ENCODE data around the gene C5orf22. TPM values are rescaled to one million over a fixed set of nuclear protein-coding genes. Genes with fewer than 3 reads are reported as not detected.

The C5orf22 gene
- total and polyA plus RNA-seq, 2 of the 4 experiments (the other 2 are of a cell fraction), result 11.2 to 19.9 TPM

GRCh38 chr5:31577438-31577837 lies 45.3 kb downstream of the C5orf22 start:
- Histone ChIP-seq H2BK15ac (ENCODE audit: low read depth, low read length) (no peak overlapping the region), H3K79me1 (ENCODE audit: low read depth in 1 of 2, low read length in 2 of 2) (no peaks in the 10 kb centered on the region), H3K4me1 (ENCODE audit: control insufficient read depth, insufficient read depth, low read length) (no peaks in the 10 kb centered on the region), H3K36me3 (ENCODE audit: control insufficient read depth, insufficient read depth, low read length) (no peaks in the 10 kb centered on the region), H3K18ac (ENCODE audit: low read depth, low read length) (no peak overlapping the region), H2AK9ac (replicated peaks; ENCODE audit: low read depth, low read length, poor library complexity) (no peak overlapping the region), H3K4me3 (ENCODE audit: insufficient read depth, low read depth, low read length) (no peak overlapping the region), H4K5ac (ENCODE audit: low read depth, low read length) (no peak overlapping the region), H3K14ac (replicated peaks; ENCODE audit: low read depth, low read length) (no peak overlapping the region), H2AFZ (replicated peaks; ENCODE audit: low read length, poor library complexity) (no peak overlapping the region), H3K23ac (ENCODE audit: low read depth, low read length) (no peak overlapping the region), H3K27me3 (ENCODE audit: control insufficient read depth, insufficient read depth, low read length) (peaks cover 5% of the 10 kb centered on the region), H3K9me3 (ENCODE audit: control insufficient read depth, insufficient read depth, low read length) (no peaks in the 10 kb centered on the region), H3K9me1 (ENCODE audit: insufficient read depth, low read length) (no peaks in the 10 kb centered on the region), H4K20me1 (ENCODE audit: insufficient read depth, low read length) (no peaks in the 10 kb centered on the region), H2AK5ac (ENCODE audit: low read depth, low read length) (no peak overlapping the region), H3K4ac (ENCODE audit: low read depth, low read length) (no peak overlapping the region), H3K27ac (ENCODE audit: insufficient read depth, low read length) (no peak overlapping the region), H3K9ac (ENCODE audit: low read depth, low read length) (no peak overlapping the region), H2BK5ac (ENCODE audit: low read depth, low read length, poor library complexity, severe bottlenecking) (no peak overlapping the region), H4K8ac (ENCODE audit: low read depth in 2 of 2, low read length in 2 of 2) (no peak overlapping the region), H4K91ac (ENCODE audit: insufficient read depth, low read depth, low read length) (no peak overlapping the region), H2BK120ac (ENCODE audit: low read depth, low read length) (no peak overlapping the region), H3K4me2 (ENCODE audit: low read depth, low read length) (no peak overlapping the region), H3K56ac (ENCODE audit: extremely low read depth, insufficient read depth, low read length) (no peak overlapping the region), H2BK20ac (ENCODE audit: low read depth, low read length) (no peak overlapping the region)
- BruUV-seq (replicated peaks), result no TSS peak
- DNase-seq (no peak), ATAC-seq (ENCODE audit: low read depth) (no peak)
- CTCF ChIA-PET, result interaction anchor here (0.7 kb wide), 1 partner anchor 328 kb away, joined by 3 read pairs; no protein-coding TSS in a partner anchor
- WGBS, 2 experiments (ENCODE audit: extremely low coverage in 2 of 2, insufficient read length in 1 of 2), result no CpG with 5 or more reads among the region's 3 CpGs
- intact Hi-C loops (cut with micrococcal nuclease) (no loop called here), in situ Hi-C loops (cut with MboI; ENCODE audit: low sequenced_read_pairs) (no loop called here), dilution Hi-C loops (cut with HindIII; ENCODE audit: low sequenced_read_pairs, unreplicated experiment) (no loop called here)
- TF ChIP-seq BHLHE40 (IDR thresholded peaks at IDR 0.05; ENCODE audit: low read depth, low read length), result no peak
- TF ChIP-seq CTCF (conservative IDR thresholded peaks at IDR 0.05; ENCODE audit: low read depth, low read length), result no peak
- TF ChIP-seq USF2 (IDR thresholded peaks at IDR 0.05; ENCODE audit: low read depth, low read length), result no peak
- no peak for TF ChIP-seq FOS (IDR thresholded peaks at IDR 0.05; ENCODE audit: low read depth, low read length)
- no peak for TF ChIP-seq MAFK (IDR thresholded peaks at IDR 0.05; ENCODE audit: low read depth, low read length)
- no peak for TF ChIP-seq MXI1 (IDR thresholded peaks at IDR 0.05; ENCODE audit: borderline replicate concordance, low read depth, low read length)
- no peak for TF ChIP-seq CEBPB (IDR thresholded peaks at IDR 0.05; ENCODE audit: low read depth, low read length)
- TF ChIP-seq MAZ (IDR thresholded peaks at IDR 0.05; ENCODE audit: borderline replicate concordance, low read depth, low read length), result no peak
- no peak for TF ChIP-seq NFE2L2 (IDR thresholded peaks at IDR 0.05; ENCODE audit: low read depth, low read length)
- TF ChIP-seq ELK1 (IDR thresholded peaks at IDR 0.05; ENCODE audit: borderline replicate concordance, low read depth, low read length), result no peak
- TF ChIP-seq RAD21 (IDR thresholded peaks at IDR 0.05; ENCODE audit: low read length), result no peak
- POLR2A ChIA-PET (ENCODE audit: unreplicated experiment), result no interaction called here
